Sigmoid colon (tissue), 7 donors: ENCODE measurements around the gene PI4KA. TPM values are rescaled to one million over a fixed set of nuclear protein-coding genes. Genes with fewer than 3 reads are reported as not detected.
"Not testable (repeated sequence)": the region's sequence is repeated elsewhere in the genome, so short reads cannot be mapped to it uniquely, and the experiment has no call there.

Source experiments
- DNase-seq: peaks from one replicate; pipeline ENCODE4 v3.0.0-alpha.2; 2019
- H3K27ac ChIP-seq, 4 donors: fragments of 200-600 bp; sonication (generic); one replicate each; pipeline ENCODE4 v1.5.1; 2016 to 2019; ENCODE audit warnings: mild to moderate bottlenecking in 1 of 4
- H3K27me3 ChIP-seq, 3 donors: fragments of 200-600 bp; sonication (generic); one replicate each; pipeline ENCODE4 v1.5.1; 2019; ENCODE audit warnings: mild to moderate bottlenecking in 1 of 3
- H3K36me3 ChIP-seq, 4 donors: fragments of 200-600 bp; sonication (generic); one replicate each; pipeline ENCODE4 v1.5.1; 2016 to 2019
- H3K4me1 ChIP-seq, 4 donors: fragments of 200-600 bp; sonication (generic); one replicate each; pipeline ENCODE4 v1.5.1; 2017 to 2019
- H3K4me3 ChIP-seq, 4 donors: fragments of 200-600 bp; sonication (generic); one replicate each; pipeline ENCODE4 v1.5.1; 2017 to 2019; ENCODE audit warnings: mild to moderate bottlenecking in 2 of 4, moderate library complexity in 1 of 4
- H3K9me3 ChIP-seq, 4 donors: fragments of 200-600 bp in 3 of 4; sonication (generic) in 3 of 4; one replicate each; pipeline versions ENCODE4 v1.5.1 to v1.6.1; 2013 to 2019
- EP300 ChIP-seq, 4 donors: sonication (generic); formaldehyde crosslinking; IDR thresholded peaks; one replicate each; pipeline ENCODE4 v1.6.1; 2017; ENCODE audit warnings: antibody characterized with exemption in 4 of 4
- POLR2A ChIP-seq, 2 donors: fragments of 450-650 bp; IDR thresholded peaks; one replicate each; pipeline ENCODE4 v1.6.1; 2016; ENCODE audit warnings: antibody characterized with exemption in 2 of 2, mild to moderate bottlenecking in 2 of 2, moderate library complexity in 2 of 2
- POLR2AphosphoS5 ChIP-seq, 4 donors: sonication (generic); formaldehyde crosslinking; IDR thresholded peaks; one replicate each; pipeline ENCODE4 v1.6.1; 2017; ENCODE audit warnings: antibody characterized with exemption in 4 of 4
- WGBS, 2 donors: extraction: QIAGEN DNeasy Blood & Tissue Kit; methylation state at CpG; one replicate each; pipeline ENCODE4 v1.1.7; 2013; 5-methylcytosine and 5-hydroxymethylcytosine counted together
- intact Hi-C: fragments of 100-400 bp; cut with DNase I; formaldehyde crosslinking; loops from one replicate; pipeline ENCODE4 v1.15.1; 2023
- polyA plus RNA-seq, 3 donors: library from polyadenylated mRNA; stranded (reverse); fragments of 200-250 nt; gene quantifications; one replicate each; pipeline ENCODE4 v1.2.3, GENCODE V29; 2013
- total RNA-seq, 4 donors: library from RNA; depleted of rRNA; stranded (reverse); fragments of >200 nt; gene quantifications; one replicate each; pipeline ENCODE4 v1.1.0, GENCODE V29; 2016
- TF ChIP-seq, protein P1 (sequence below), 4 experiments: fragments of 450-650 bp in 3 of 4; fragments of 200-600 bp in 1 of 4; IDR thresholded peaks; one replicate each; pipeline ENCODE4 v1.5.1; 2016 to 2019; ENCODE audit warnings: antibody characterized with exemption in 4 of 4, mild to moderate bottlenecking in 3 of 4, moderate library complexity in 2 of 4
- donor health status: healthy with polysubstance abuse.
- donor health status: Bipolar disorder and iron deficiency.
- donor health status: healthy.

PI4KA gene
- total and polyA plus RNA-seq, 7 donors: 26.1 to 137 (median 63.5) TPM

- peaks cover 3 to 32% (median 12%) of the 10 kb centered on the region in 3 donors for H3K27me3 ChIP-seq
- DNase-seq: no peak
These were observed 192.1 kb downstream of the PI4KA start for GRCh38 chr22:20666560-20666959.

GRCh38 chr22:20664594-20664959 is 194.0 kb downstream of the PI4KA start:
- Histone ChIP-seq H3K36me3 (no peaks in the 10 kb centered on the region), H3K27ac (no peak overlapping the region), H3K9me3 (peaks cover 0 to 5% (median 0%) of the 10 kb centered on the region in 4 donors), H3K4me1 (no peaks in the 10 kb centered on the region), H3K4me3 (no peak overlapping the region), H3K27me3 (peaks cover 0 to 16% (median 0%) of the 10 kb centered on the region in 3 donors)
- TF ChIP-seq, protein P1, sequence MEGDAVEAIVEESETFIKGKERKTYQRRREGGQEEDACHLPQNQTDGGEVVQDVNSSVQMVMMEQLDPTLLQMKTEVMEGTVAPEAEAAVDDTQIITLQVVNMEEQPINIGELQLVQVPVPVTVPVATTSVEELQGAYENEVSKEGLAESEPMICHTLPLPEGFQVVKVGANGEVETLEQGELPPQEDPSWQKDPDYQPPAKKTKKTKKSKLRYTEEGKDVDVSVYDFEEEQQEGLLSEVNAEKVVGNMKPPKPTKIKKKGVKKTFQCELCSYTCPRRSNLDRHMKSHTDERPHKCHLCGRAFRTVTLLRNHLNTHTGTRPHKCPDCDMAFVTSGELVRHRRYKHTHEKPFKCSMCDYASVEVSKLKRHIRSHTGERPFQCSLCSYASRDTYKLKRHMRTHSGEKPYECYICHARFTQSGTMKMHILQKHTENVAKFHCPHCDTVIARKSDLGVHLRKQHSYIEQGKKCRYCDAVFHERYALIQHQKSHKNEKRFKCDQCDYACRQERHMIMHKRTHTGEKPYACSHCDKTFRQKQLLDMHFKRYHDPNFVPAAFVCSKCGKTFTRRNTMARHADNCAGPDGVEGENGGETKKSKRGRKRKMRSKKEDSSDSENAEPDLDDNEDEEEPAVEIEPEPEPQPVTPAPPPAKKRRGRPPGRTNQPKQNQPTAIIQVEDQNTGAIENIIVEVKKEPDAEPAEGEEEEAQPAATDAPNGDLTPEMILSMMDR (IDR thresholded peaks at IDR 0.05): no peak
- no peak for TF ChIP-seq EP300 (IDR thresholded peaks at IDR 0.05)
- TF ChIP-seq POLR2AphosphoS5 (IDR thresholded peaks at IDR 0.05): no peak
- TF ChIP-seq POLR2A (IDR thresholded peaks at IDR 0.05): no peak
- intact Hi-C loops: no loop called here
- no peak for DNase-seq
- 95 to 97% methylated on average over 1 of the region's 1 CpG for WGBS, 2 donors

More at GRCh38 chr22:20666560-20666959, 192.1 kb downstream of the PI4KA start:
- WGBS, 2 donors: 59 to 83% methylated on average over 1 of the region's 1 CpG
- intact Hi-C loops: no loop called here
- Histone ChIP-seq H3K27ac (no peak overlapping the region), H3K4me1 (peaks cover 0 to 7% (median 0%) of the 10 kb centered on the region in 4 donors), H3K36me3 (no peaks in the 10 kb centered on the region), H3K4me3 (no peak overlapping the region), H3K9me3 (peaks cover 0 to 5% (median 0%) of the 10 kb centered on the region in 4 donors)
- TF ChIP-seq POLR2AphosphoS5 (IDR thresholded peaks at IDR 0.05): no peak
- TF ChIP-seq POLR2A (IDR thresholded peaks at IDR 0.05): no peak
- TF ChIP-seq, protein P1 (IDR thresholded peaks at IDR 0.05): no peak
- TF ChIP-seq EP300 (IDR thresholded peaks at IDR 0.05): no peak

DNA sequence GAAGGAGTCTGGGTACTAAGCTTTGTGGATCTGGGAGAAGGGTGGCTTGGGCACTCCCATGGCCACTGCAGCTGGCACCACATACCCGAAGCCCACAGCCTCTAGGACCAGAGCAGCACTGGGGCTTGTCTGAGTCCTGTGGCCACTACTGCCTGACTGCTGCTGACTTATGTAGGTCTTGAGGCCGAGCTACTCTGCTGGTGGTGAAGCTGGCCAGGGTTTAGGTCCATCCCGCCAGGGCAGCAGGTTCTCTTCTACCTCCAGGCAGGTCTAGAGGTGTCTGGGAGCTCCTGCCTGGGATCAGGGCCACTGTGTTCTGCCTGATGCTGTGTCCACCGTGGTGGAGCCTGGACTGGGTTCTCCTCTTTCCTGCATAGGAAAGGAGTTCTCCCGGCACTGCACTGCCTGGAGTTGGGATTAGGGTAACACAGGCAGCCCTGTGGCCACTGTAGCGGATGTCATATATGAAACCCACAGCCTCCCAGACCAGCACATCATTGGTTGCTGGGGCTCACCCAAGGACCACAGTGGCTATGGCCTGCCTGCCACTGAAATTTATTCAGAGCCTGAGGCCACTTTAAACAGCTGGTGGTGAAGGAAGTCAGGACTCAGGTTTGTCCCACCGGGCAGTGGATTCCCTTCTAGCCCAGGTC is 194.5 kb downstream of the PI4KA start:
- TF ChIP-seq, protein P1 (IDR thresholded peaks at IDR 0.05): no peak
- TF ChIP-seq EP300 (IDR thresholded peaks at IDR 0.05) (no peak), POLR2AphosphoS5 (IDR thresholded peaks at IDR 0.05) (no peak), POLR2A (IDR thresholded peaks at IDR 0.05) (no peak)
- peaks cover 0 to 16% (median 0%) of the 10 kb centered on the region in 3 donors for H3K27me3 ChIP-seq
- DNase-seq: no peak
- 87 to 90% methylated on average over 7 of the region's 7 CpGs for WGBS, 2 donors
- intact Hi-C loops: no loop called here
- H3K4me1 ChIP-seq: no peaks in the 10 kb centered on the region
- no peak overlapping the region for H3K27ac ChIP-seq
- no peak overlapping the region for H3K4me3 ChIP-seq
- peaks cover 0 to 5% (median 0%) of the 10 kb centered on the region in 4 donors for H3K9me3 ChIP-seq
- no peaks in the 10 kb centered on the region for H3K36me3 ChIP-seq

GRCh38 chr22:20663137-20663828 is 195.3 kb downstream of the PI4KA start:
- Histone ChIP-seq H3K27ac (no peak overlapping the region), H3K4me3 (no peak overlapping the region), H3K9me3 (peaks cover 0 to 5% (median 0%) of the 10 kb centered on the region in 4 donors), H3K4me1 (no peaks in the 10 kb centered on the region), H3K36me3 (no peaks in the 10 kb centered on the region), H3K27me3 (peaks cover 0 to 11% (median 0%) of the 10 kb centered on the region in 3 donors)
- intact Hi-C loops: no loop called here
- WGBS, 2 donors: 97 to 98% methylated on average over 1 of the region's 1 CpG
- TF ChIP-seq, protein P1 (IDR thresholded peaks at IDR 0.05): no peak
- TF ChIP-seq POLR2A (IDR thresholded peaks at IDR 0.05) (no peak), EP300 (IDR thresholded peaks at IDR 0.05) (no peak), POLR2AphosphoS5 (IDR thresholded peaks at IDR 0.05) (no peak)
- no peak for DNase-seq

DNA sequence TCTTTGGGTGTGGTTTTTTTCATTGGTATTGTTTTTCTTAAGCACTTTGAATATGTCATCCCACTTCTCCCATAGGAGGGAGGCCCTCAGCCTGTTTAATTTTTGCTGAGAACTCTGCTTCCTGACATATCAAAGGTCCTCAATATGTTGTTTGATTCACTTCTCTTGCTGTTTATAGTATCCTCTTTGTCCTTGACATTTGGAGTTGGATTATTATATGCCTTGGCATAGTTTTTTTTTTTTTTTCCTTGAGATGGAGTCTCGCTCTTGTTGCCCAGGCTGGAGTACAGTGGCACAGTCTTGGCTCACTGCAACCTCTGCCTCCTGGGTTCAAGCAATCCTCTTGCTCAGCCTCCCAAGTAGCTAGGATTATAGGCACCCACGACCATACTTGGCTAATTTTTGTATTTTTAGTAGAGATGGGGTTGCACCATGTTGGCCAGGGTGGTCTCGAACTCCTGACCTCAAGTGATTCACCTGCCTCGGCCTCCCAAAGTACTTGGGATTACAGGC is 196.0 kb downstream of the PI4KA start:
- peaks cover 0 to 11% (median 0%) of the 10 kb centered on the region in 3 donors for H3K27me3 ChIP-seq
- 73 to 74% methylated on average over 4 of the region's 4 CpGs for WGBS, 2 donors
- DNase-seq, H3K9me3 ChIP-seq, intact Hi-C loops, H3K4me3 ChIP-seq, H3K27ac ChIP-seq, H3K4me1 ChIP-seq, H3K36me3 ChIP-seq: not testable (repeated sequence)
